CD4-positive, CD25-positive, alpha-beta regulatory T cell (primary cell): ENCODE measurements around the gene NOP9. TPM values are rescaled to one million over a fixed set of nuclear protein-coding genes. Genes with fewer than 3 reads are reported as not detected.

Experiments
- ATAC-seq, 2 donors: fragments of 150-1000 bp; cut with Tn5 transposase; one replicate each; pipeline ENCODE4 v1.10.0; 2021; ENCODE audit warnings: low read depth in 2 of 2, moderate number of reproducible peaks in 2 of 2, moderate library complexity in 1 of 2
- DNase-seq, 3 donors: peaks; one replicate each; pipeline versions ENCODE4 v3.0.0 to v3.0.0-alpha.2; 2012 to 2022; ENCODE audit warnings: mixed read lengths in 1 of 3
- H3K27ac ChIP-seq: one replicate; pipeline ENCODE4 v1.7.0; 2013; ENCODE audit warnings: mild to moderate bottlenecking, low read length; ENCODE audit not compliant: insufficient read depth, poor library complexity, severe bottlenecking
- H3K27me3 ChIP-seq: one replicate; pipeline ENCODE4 v1.7.0; 2013; ENCODE audit warnings: low read length; ENCODE audit not compliant: control insufficient read depth, insufficient read depth
- H3K36me3 ChIP-seq: one replicate; pipeline ENCODE4 v1.7.0; 2013; ENCODE audit warnings: mild to moderate bottlenecking, low read length, moderate library complexity; ENCODE audit not compliant: control insufficient read depth, insufficient read depth
- H3K4me1 ChIP-seq: 2 replicates; pipeline ENCODE4 v1.7.0; 2013; ENCODE audit warnings: mild to moderate bottlenecking, low read length; ENCODE audit not compliant: insufficient read depth, control insufficient read depth, poor library complexity, severe bottlenecking
- H3K4me3 ChIP-seq: one replicate; pipeline ENCODE4 v1.7.0; 2013; ENCODE audit warnings: low read depth, mild to moderate bottlenecking, low read length, moderate library complexity
- H3K9me3 ChIP-seq, 2 experiments: 1 replicate in 1 of 2; 2 replicates in 1 of 2; pipeline ENCODE4 v1.7.0; 2013; ENCODE audit warnings: low read length in 2 of 2, mild to moderate bottlenecking in 1 of 2, moderate library complexity in 1 of 2; ENCODE audit not compliant: control insufficient read depth in 2 of 2
- H3K27ac Mint-ChIP-seq, 3 donors: one replicate each; pipeline ENCODE4 v1.8.0; 2020 to 2022; ENCODE audit warnings: mild to moderate bottlenecking in 3 of 3, mixed read lengths in 3 of 3, moderate library complexity in 2 of 3
- H3K27me3 Mint-ChIP-seq: one replicate; pipeline ENCODE4 v1.8.0; 2022; ENCODE audit warnings: mild to moderate bottlenecking, mixed read lengths
- H3K36me3 Mint-ChIP-seq: one replicate; pipeline ENCODE4 v1.8.0; 2020; ENCODE audit warnings: mixed read lengths
- H3K4me1 Mint-ChIP-seq, 4 donors: one replicate each; pipeline ENCODE4 v1.8.0; 2020 to 2022; ENCODE audit warnings: mixed read lengths in 4 of 4, mild to moderate bottlenecking in 1 of 4
- H3K4me3 Mint-ChIP-seq, 4 donors: one replicate each; pipeline ENCODE4 v1.8.0; 2020 to 2022; ENCODE audit warnings: mild to moderate bottlenecking in 4 of 4, mixed read lengths in 4 of 4, moderate library complexity in 3 of 4
- H3K9me3 Mint-ChIP-seq, 7 donors: one replicate each; pipeline ENCODE4 v1.8.0; 2020 to 2022; ENCODE audit warnings: mixed read lengths in 7 of 7, mild to moderate bottlenecking in 3 of 7, moderate library complexity in 2 of 7
- polyA plus RNA-seq, 4 donors: library from polyadenylated mRNA; unstranded; fragments of 300-500 nt; fragmentation: Illumina TruSeq; gene quantifications; one replicate each; pipeline ENCODE4 v1.2.3, GENCODE V29; 2021
- total RNA-seq: library from RNA; stranded (reverse); gene quantifications from one replicate; pipeline ENCODE4 v1.2.3, GENCODE V29; 2022

Gene NOP9
- total and polyA plus RNA-seq, 5 donors from 2014 or later: 1.3 to 30.0 (median 2.1) TPM

GRCh38 chr14:24335461-24336171 lies 36.0 kb downstream of the NOP9 start:
- peaks cover 6 to 74% (median 35%) of the 10 kb centered on the region in 4 donors for H3K4me1 Mint-ChIP-seq
- no peak overlapping the region for H3K4me3 ChIP-seq
- ATAC-seq: no peak
- no peak for DNase-seq
- peaks cover 18% of the 10 kb centered on the region for H3K36me3 ChIP-seq
- peak overlapping the region; percentile 44 to 86 (median 64) for H3K4me3 Mint-ChIP-seq
- H3K9me3 Mint-ChIP-seq: peaks cover 0 to 2% (median 0%) of the 10 kb centered on the region in 7 donors
- no peak overlapping the region for H3K27ac ChIP-seq
- peaks cover 51% of the 10 kb centered on the region for H3K27me3 Mint-ChIP-seq
- peaks cover 25% of the 10 kb centered on the region for H3K36me3 Mint-ChIP-seq
- H3K9me3 ChIP-seq: no peaks in the 10 kb centered on the region
- no peak overlapping the region for H3K27ac Mint-ChIP-seq
- H3K27me3 ChIP-seq: peaks cover 4% of the 10 kb centered on the region
- peaks cover 56% of the 10 kb centered on the region for H3K4me1 ChIP-seq

GRCh38 chr14:24337144-24337823 lies 37.6 kb downstream of the NOP9 start:
- Mint-ChIP-seq H3K4me3 (peak overlapping the region; percentile 86 to 98 (median 97)), H3K9me3 (peaks cover 0 to 2% (median 0%) of the 10 kb centered on the region in 7 donors), H3K36me3 (peaks cover 25% of the 10 kb centered on the region), H3K27me3 (peaks cover 53% of the 10 kb centered on the region), H3K27ac (peak overlapping the region in 1 of 3 donors; percentile 63), H3K4me1 (peaks cover 2 to 60% (median 29%) of the 10 kb centered on the region in 4 donors)
- H3K9me3 ChIP-seq: no peaks in the 10 kb centered on the region
- no peak for DNase-seq
- H3K4me3 ChIP-seq: no peak overlapping the region
- H3K4me1 ChIP-seq: peaks cover 48% of the 10 kb centered on the region
- ATAC-seq: no peak
- H3K36me3 ChIP-seq: peaks cover 18% of the 10 kb centered on the region
- no peak overlapping the region for H3K27ac ChIP-seq
- peaks cover 4% of the 10 kb centered on the region for H3K27me3 ChIP-seq

DNA sequence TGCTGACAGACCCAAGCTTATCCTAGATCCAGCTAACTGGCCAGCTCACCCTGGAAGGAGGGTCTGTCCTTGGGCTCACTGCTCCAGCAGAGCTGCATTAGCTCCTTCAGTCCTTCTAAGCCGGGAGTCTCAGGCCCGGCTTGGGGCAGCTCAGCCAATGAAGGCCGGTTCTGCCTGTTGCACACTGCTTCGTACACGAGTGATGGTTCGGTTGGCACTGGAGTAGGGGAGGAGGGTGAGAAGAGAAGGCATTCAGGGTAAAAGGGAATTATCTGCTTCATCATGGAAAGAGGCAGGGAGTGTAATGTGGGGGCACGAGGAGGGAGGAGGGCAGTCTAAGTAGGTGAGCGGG lies 38.1 kb downstream of the NOP9 start:
- H3K36me3 ChIP-seq: peaks cover 18% of the 10 kb centered on the region
- no peaks in the 10 kb centered on the region for H3K9me3 ChIP-seq
- Mint-ChIP-seq H3K4me1 (peaks cover 0 to 56% (median 27%) of the 10 kb centered on the region in 4 donors), H3K27ac (no peak overlapping the region), H3K4me3 (peak overlapping the region; percentile 86 to 98 (median 97)), H3K9me3 (peaks cover 0 to 2% (median 0%) of the 10 kb centered on the region in 7 donors), H3K27me3 (peaks cover 54% of the 10 kb centered on the region), H3K36me3 (peaks cover 25% of the 10 kb centered on the region)
- DNase-seq: no peak
- H3K4me3 ChIP-seq: no peak overlapping the region
- no peak for ATAC-seq
- no peak overlapping the region for H3K27ac ChIP-seq
- H3K27me3 ChIP-seq: peaks cover 4% of the 10 kb centered on the region
- peaks cover 42% of the 10 kb centered on the region for H3K4me1 ChIP-seq

DNA sequence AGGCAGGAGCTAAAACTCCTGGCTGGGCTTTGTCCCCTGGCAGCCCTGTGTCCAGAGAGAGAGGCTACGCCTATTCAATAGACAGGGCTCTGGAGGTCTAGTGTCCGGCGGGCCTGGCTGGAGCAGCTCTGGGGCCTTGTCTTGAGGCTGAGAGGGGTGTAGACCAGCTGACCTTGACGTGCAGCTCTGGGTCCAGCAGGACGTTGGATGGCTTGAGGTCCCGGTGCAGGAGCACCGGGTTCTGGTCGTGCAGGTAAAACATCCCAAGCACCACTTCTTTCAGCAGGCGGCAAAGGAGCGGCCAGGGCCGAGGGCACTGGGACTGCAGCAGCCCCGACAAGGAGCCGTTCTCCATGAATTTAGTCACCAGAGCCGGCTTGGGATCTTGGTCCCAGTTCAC lies 39.2 kb downstream of the NOP9 start:
- Histone ChIP-seq H3K27me3 (peaks cover 1% of the 10 kb centered on the region), H3K27ac (no peak overlapping the region), H3K4me3 (peak overlapping the region; percentile 35), H3K4me1 (peaks cover 32% of the 10 kb centered on the region), H3K36me3 (peaks cover 18% of the 10 kb centered on the region), H3K9me3 (no peaks in the 10 kb centered on the region)
- peaks cover 0 to 46% (median 25%) of the 10 kb centered on the region in 4 donors for H3K4me1 Mint-ChIP-seq
- peaks cover 0 to 2% (median 0%) of the 10 kb centered on the region in 7 donors for H3K9me3 Mint-ChIP-seq
- peak overlapping the region in 2 of 3 donors; percentile 44 to 97 for H3K27ac Mint-ChIP-seq
- DNase-seq: no peak
- H3K4me3 Mint-ChIP-seq: peak overlapping the region; percentile 86 to 98 (median 97)
- H3K36me3 Mint-ChIP-seq: peaks cover 25% of the 10 kb centered on the region
- ATAC-seq: no peak
- peaks cover 54% of the 10 kb centered on the region for H3K27me3 Mint-ChIP-seq

DNA sequence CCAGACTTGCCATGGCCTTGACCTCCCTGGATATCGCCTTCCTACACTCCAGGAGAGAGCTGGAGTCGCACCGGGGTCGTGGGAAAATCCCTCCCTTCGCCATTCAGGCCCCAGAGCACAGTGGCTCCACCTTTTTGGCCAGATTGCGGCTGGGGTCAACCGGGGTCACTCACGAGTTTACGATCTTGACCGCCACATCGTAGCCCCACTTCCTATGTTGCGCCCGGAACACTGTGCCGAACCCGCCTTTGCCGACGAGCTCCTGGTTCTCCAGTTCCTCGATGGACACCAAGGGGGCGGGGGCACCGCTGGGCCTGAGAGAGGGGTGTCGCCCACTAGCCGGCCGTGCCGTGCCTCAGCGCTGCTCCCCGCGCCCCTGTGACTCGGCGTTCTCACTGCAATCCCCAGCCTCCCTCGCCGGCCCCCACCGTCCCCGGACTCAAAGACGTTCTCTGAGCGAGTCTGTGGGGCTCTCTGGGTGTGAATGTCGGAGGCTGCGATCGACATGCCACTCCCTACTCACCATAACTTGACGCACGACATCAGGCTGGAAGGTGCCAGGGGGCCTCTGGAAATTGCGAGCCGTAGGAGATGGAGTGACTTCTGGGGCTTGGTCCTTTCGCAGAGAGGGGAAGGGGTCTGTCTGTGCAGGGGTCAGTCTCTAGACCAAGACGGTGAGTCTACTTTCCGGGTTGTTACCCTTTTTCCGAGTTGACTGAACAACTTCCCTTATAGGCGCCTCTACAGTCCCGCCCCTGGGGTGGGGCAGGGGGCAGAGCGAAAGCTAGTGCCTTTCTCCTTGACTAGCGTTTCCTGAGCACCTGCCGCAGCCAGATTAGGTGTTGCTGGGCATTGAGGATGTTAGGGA lies 39.9 kb downstream of the NOP9 start, which contains the start of gene RIPK3:
Gene RIPK3 (minus strand): TSS at position 708 of the 868 bp plus-strand sequence. CDS start 165 bp downstream, at position 543.
- Histone ChIP-seq H3K9me3 (no peaks in the 10 kb centered on the region), H3K4me1 (peaks cover 25% of the 10 kb centered on the region), H3K4me3 (peak within 1 kb of the TSS; percentile 93), H3K36me3 (peaks cover 18% of the 10 kb centered on the region), H3K27ac (peak within 1 kb of the TSS; percentile 66), H3K27me3 (no peaks in the 10 kb centered on the region)
- H3K4me1 Mint-ChIP-seq: peaks cover 0 to 40% (median 25%) of the 10 kb centered on the region in 4 donors
- H3K9me3 Mint-ChIP-seq: peaks cover 0 to 2% (median 0%) of the 10 kb centered on the region in 7 donors
- peak within 1 kb of the TSS; percentile 94 to 98 (median 97) for H3K4me3 Mint-ChIP-seq
- H3K27ac Mint-ChIP-seq: peak within 1 kb of the TSS; percentile 86 to 97 (median 91)
- ATAC-seq (peak; percentile 93 to 96), DNase-seq (peak; percentile 56 to 84 (median 70))
- peaks cover 51% of the 10 kb centered on the region for H3K27me3 Mint-ChIP-seq
- H3K36me3 Mint-ChIP-seq: peaks cover 25% of the 10 kb centered on the region

DNA sequence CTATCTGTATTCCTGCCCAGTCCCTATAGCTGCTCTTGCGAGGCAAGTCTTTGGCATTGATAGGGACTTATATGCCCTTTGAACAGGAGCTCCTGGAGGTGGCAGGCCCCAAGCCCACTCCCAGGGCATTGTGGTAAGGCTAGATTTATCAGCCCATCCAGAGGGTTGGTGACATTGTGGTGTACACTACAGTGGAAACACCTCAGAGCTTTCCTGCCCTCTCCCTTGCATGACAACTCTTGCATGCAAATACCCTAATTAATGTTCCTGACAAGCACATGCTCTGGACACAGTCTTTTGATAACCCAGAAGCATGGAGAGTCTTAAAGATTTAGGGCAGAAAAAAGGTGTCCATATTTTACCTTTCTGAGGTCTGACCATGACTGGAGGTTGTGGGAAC lies 41.0 kb downstream of the NOP9 start:
- no peaks in the 10 kb centered on the region for H3K27me3 ChIP-seq
- Mint-ChIP-seq H3K4me3 (peak overlapping the region; percentile 76 to 98 (median 96)), H3K27me3 (peaks cover 50% of the 10 kb centered on the region), H3K27ac (no peak overlapping the region), H3K4me1 (peaks cover 0 to 33% (median 22%) of the 10 kb centered on the region in 4 donors), H3K36me3 (peaks cover 25% of the 10 kb centered on the region), H3K9me3 (peaks cover 0 to 2% (median 0%) of the 10 kb centered on the region in 7 donors)
- no peak overlapping the region for H3K4me3 ChIP-seq
- H3K36me3 ChIP-seq: peaks cover 18% of the 10 kb centered on the region
- ATAC-seq: no peak
- H3K9me3 ChIP-seq: no peaks in the 10 kb centered on the region
- H3K4me1 ChIP-seq: peaks cover 18% of the 10 kb centered on the region
- no peak overlapping the region for H3K27ac ChIP-seq
- no peak for DNase-seq

DNA sequence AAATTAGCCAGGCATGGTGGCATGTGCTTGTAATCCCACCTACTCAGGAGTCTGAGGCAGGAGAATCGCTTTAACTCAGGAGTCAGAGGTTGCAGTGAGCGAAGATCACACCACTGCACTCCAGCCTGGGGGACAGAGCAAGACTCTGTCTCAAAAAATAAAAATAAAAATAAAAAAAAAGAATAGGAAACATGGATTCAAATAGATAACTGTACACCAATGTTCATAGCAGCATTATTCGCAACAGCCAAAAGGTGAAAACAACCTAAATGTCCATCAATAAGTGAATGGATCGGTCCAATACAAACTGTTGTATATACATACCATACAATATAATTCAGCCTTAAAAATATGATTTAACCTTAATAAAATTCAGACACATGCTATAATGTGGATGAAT lies 43.2 kb downstream of the NOP9 start:
- H3K36me3 ChIP-seq: peaks cover 4% of the 10 kb centered on the region
- Mint-ChIP-seq H3K27me3 (peaks cover 53% of the 10 kb centered on the region), H3K4me1 (peaks cover 0 to 24% (median 15%) of the 10 kb centered on the region in 4 donors)

More for the DNA sequence above, 43.2 kb downstream of the NOP9 start:
- Histone ChIP-seq H3K27me3 (peaks cover 7% of the 10 kb centered on the region), H3K9me3 (no peaks in the 10 kb centered on the region), H3K4me3 (no peak overlapping the region), H3K4me1 (peaks cover 18% of the 10 kb centered on the region), H3K27ac (no peak overlapping the region)
- Mint-ChIP-seq H3K4me3 (no peak overlapping the region), H3K27ac (no peak overlapping the region), H3K9me3 (peaks cover 0 to 2% (median 0%) of the 10 kb centered on the region in 7 donors), H3K36me3 (peaks cover 7% of the 10 kb centered on the region)
- DNase-seq: no peak
- ATAC-seq: no peak
